Panc1 (cell line): ENCODE measurements around the gene CNIH2. TPM values are rescaled to one million over a fixed set of nuclear protein-coding genes. Genes with fewer than 3 reads are reported as not detected.

Experiments used
- ATAC-seq: fragments of 200-7000 bp; cut with Tn5 transposase; 2 replicates; pipeline ENCODE4 v1.9.1; 2020; ENCODE audit warnings: mild to moderate bottlenecking, moderate library complexity
- BruUV-seq: library from RNA; stranded (reverse); fragments of 400-500 nt; replicated peaks from 2 replicates; lab custom pipeline; 2021; lab: Mats Ljungman, UMichigan
- CTCF ChIA-PET: fragments of 300-600 bp; sonication (Branson Sonifier 250); formaldehyde crosslinking; loops from one replicate; lab custom pipeline; 2022; ENCODE audit warnings: antibody characterized with exemption; lab: Charles Lee
- POLR2A ChIA-PET: fragments of 300-600 bp; sonication (Branson Sonifier 250); formaldehyde crosslinking; loops from one replicate; lab custom pipeline; 2022; ENCODE audit warnings: antibody characterized with exemption; lab: Charles Lee
- DNase-seq: peaks from one replicate; pipeline ENCODE4 v3.0.0-alpha.2; 2010; ENCODE audit warnings: low read depth, low spot score
- H3K27ac ChIP-seq: 2 replicates; pipeline ENCODE4 v1.5.1; 2011; ENCODE audit warnings: mild to moderate bottlenecking, low read length, inconsistent platforms
- H3K27me3 ChIP-seq: fragments of 200-500 bp; sonication (Bioruptor generic); 2 replicates; pipeline ENCODE4 v1.6.0; 2014; ENCODE audit warnings: low read length, inconsistent platforms; ENCODE audit not compliant: control insufficient read depth, insufficient read depth
- H3K36me3 ChIP-seq: fragments of 200-500 bp; sonication (Bioruptor generic); 2 replicates; pipeline ENCODE4 v1.5.1; 2014; ENCODE audit warnings: inconsistent platforms, mild to moderate bottlenecking, low read length, moderate library complexity; ENCODE audit not compliant: control insufficient read depth, insufficient read depth
- H3K4me1 ChIP-seq: 2 replicates; pipeline ENCODE4 v1.5.1; 2011; ENCODE audit warnings: inconsistent platforms, mild to moderate bottlenecking, low read length, moderate library complexity; ENCODE audit not compliant: control insufficient read depth, insufficient read depth
- H3K4me3 ChIP-seq, 2 experiments: 2 replicates each; pipeline ENCODE4 v1.5.1; 2011 to 2012; ENCODE audit warnings: low read depth in 2 of 2, low read length in 2 of 2, mild to moderate bottlenecking in 2 of 2, inconsistent platforms in 1 of 2, moderate library complexity in 1 of 2
- H3K9me3 ChIP-seq: fragments of 200-500 bp; sonication (Bioruptor generic); 2 replicates; pipeline ENCODE4 v1.5.1; 2014; ENCODE audit warnings: low read depth, mild to moderate bottlenecking, inconsistent platforms, low read length, moderate library complexity; ENCODE audit not compliant: control insufficient read depth, insufficient read depth
- POLR2AphosphoS5 ChIP-seq: IDR thresholded peaks from 2 replicates; pipeline ENCODE4 v1.6.1; 2012; ENCODE audit warnings: mild to moderate bottlenecking, low read depth, low read length, moderate library complexity
- SIN3A ChIP-seq: IDR thresholded peaks from 2 replicates; pipeline ENCODE4 v1.6.1; 2012; ENCODE audit warnings: low read depth, mild to moderate bottlenecking, low read length, moderate library complexity, borderline replicate concordance; ENCODE audit not compliant: insufficient read depth
- TCF7L2 ChIP-seq: IDR thresholded peaks from 2 replicates; pipeline ENCODE4 v1.6.1; 2011; ENCODE audit warnings: mild to moderate bottlenecking, low read depth, low read length, inconsistent platforms
- in situ Hi-C: cut with HindIII; loops from 2 replicates; pipeline ENCODE4 v1.10.0; 2016; ENCODE audit warnings: low sequenced_read_pairs, low pct_unique_long_range_greater_than_20kb
- intact Hi-C: fragments of 100-400 bp; cut with micrococcal nuclease; formaldehyde crosslinking; loops from one replicate; pipeline ENCODE4 v1.10.0; 2022; ENCODE audit not compliant: unreplicated experiment
- total RNA-seq: library from RNA; stranded (reverse); gene quantifications from one replicate; pipeline ENCODE4 v1.2.1, GENCODE V29; 2021; ENCODE audit not compliant: unreplicated experiment
- TF ChIP-seq, protein P1 (sequence below): fragments of 450-650 bp; IDR thresholded peaks from 2 replicates; pipeline ENCODE4 v1.5.1; 2017; ENCODE audit warnings: mild to moderate bottlenecking
- TF ChIP-seq, protein P2 (sequence below), 2 experiments: IDR thresholded peaks; 2 replicates each; pipeline ENCODE4 v1.6.1; 2011 to 2012; ENCODE audit warnings: low read depth in 2 of 2, control low read depth in 1 of 2, low read length in 1 of 2, mild to moderate bottlenecking in 1 of 2, moderate library complexity in 1 of 2; ENCODE audit not compliant: insufficient read depth in 1 of 2

CNIH2 gene
- total RNA-seq, 1 experiment from 2014 or later, result 9.3 TPM

DNA sequence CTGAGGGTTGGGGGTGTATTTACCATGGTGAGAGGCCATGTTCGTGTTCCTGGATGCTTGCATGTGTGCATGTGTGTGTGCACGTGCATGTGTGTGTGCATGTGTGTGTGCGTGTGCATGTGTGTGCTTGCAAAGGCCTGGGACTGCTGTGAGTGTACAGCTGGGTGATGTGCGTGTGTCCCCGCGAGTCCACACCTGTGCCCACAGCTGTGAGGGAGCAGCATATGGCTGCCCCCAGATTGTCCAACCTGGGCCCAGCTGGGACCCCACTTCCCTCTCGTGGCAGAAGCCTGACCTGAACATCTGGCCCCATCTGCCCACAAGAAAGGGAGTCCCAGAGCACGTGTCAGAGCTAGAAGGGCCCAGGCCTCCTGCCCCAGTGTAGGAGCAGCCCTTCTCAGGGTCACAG lies 47.3 kb downstream of the CNIH2 start:
- DNase-seq (no peak), ATAC-seq (no peak)
- no peaks in the 10 kb centered on the region for H3K9me3 ChIP-seq
- H3K36me3 ChIP-seq, result no peaks in the 10 kb centered on the region
- H3K4me3 ChIP-seq, result no peak overlapping the region
- intact Hi-C loops (no loop called here), in situ Hi-C loops (no loop called here)
- H3K27me3 ChIP-seq, result no peaks in the 10 kb centered on the region
- POLR2A ChIA-PET, result no interaction called here
- BruUV-seq, result no TSS peak
- CTCF ChIA-PET, result interaction anchor here (0.5 kb wide), 1 partner anchor 40 kb away, joined by 3 read pairs; no protein-coding TSS in a partner anchor
- TF ChIP-seq SIN3A (no peak), TCF7L2 (no peak), POLR2AphosphoS5 (no peak)
- TF ChIP-seq, protein P1, sequence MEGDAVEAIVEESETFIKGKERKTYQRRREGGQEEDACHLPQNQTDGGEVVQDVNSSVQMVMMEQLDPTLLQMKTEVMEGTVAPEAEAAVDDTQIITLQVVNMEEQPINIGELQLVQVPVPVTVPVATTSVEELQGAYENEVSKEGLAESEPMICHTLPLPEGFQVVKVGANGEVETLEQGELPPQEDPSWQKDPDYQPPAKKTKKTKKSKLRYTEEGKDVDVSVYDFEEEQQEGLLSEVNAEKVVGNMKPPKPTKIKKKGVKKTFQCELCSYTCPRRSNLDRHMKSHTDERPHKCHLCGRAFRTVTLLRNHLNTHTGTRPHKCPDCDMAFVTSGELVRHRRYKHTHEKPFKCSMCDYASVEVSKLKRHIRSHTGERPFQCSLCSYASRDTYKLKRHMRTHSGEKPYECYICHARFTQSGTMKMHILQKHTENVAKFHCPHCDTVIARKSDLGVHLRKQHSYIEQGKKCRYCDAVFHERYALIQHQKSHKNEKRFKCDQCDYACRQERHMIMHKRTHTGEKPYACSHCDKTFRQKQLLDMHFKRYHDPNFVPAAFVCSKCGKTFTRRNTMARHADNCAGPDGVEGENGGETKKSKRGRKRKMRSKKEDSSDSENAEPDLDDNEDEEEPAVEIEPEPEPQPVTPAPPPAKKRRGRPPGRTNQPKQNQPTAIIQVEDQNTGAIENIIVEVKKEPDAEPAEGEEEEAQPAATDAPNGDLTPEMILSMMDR, result no peak
- TF ChIP-seq, protein P2, sequence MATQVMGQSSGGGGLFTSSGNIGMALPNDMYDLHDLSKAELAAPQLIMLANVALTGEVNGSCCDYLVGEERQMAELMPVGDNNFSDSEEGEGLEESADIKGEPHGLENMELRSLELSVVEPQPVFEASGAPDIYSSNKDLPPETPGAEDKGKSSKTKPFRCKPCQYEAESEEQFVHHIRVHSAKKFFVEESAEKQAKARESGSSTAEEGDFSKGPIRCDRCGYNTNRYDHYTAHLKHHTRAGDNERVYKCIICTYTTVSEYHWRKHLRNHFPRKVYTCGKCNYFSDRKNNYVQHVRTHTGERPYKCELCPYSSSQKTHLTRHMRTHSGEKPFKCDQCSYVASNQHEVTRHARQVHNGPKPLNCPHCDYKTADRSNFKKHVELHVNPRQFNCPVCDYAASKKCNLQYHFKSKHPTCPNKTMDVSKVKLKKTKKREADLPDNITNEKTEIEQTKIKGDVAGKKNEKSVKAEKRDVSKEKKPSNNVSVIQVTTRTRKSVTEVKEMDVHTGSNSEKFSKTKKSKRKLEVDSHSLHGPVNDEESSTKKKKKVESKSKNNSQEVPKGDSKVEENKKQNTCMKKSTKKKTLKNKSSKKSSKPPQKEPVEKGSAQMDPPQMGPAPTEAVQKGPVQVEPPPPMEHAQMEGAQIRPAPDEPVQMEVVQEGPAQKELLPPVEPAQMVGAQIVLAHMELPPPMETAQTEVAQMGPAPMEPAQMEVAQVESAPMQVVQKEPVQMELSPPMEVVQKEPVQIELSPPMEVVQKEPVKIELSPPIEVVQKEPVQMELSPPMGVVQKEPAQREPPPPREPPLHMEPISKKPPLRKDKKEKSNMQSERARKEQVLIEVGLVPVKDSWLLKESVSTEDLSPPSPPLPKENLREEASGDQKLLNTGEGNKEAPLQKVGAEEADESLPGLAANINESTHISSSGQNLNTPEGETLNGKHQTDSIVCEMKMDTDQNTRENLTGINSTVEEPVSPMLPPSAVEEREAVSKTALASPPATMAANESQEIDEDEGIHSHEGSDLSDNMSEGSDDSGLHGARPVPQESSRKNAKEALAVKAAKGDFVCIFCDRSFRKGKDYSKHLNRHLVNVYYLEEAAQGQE (IDR thresholded peaks at IDR 0.05; ENCODE audit: insufficient read depth in 1 of 2, low read depth in 2 of 2, low read length in 1 of 2), result no peak
- no peak overlapping the region for H3K27ac ChIP-seq
- peaks cover 18% of the 10 kb centered on the region for H3K4me1 ChIP-seq

DNA sequence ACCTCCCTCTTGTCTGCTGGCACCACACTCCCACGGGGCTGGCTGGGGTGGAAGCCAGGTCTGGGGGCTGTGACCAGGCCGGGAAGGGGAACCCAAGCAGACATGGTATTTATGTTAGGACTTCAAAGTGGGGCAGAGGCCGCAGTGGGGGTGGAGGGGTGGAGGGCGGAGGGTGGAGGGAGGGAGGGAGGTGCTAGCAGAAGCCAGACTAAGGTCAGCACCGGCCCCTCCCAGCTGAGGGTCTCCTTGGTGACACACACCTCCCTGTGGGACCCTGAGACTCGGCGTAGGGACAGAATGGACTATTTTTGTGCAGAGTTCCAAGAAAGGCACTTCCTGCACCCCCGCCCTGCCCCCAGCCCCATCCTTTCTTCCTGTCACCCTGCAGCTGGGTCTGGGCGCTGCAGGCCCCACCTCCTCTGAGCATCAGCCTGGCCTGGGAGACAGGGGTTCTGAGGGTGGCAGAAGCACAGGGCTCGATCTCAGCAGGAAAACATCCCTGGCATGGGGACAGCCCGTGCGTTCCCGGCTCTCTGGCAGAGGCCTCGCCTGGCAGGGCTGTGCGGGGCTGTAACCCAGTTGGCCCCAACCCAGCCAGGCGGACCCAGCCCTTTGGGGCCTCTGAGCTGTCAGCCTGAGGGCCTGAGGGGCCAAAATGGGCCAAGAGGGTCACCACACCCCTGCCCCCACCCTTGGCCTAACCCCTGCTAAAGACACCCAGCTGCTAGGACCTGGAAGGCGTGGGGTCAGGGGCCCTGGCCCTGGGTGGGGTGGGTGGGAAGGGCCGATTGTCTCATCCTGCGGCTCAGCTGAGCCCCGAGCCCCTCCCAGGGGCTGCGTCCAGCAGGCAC lies 48.5 kb downstream of the CNIH2 start:
- H3K4me1 ChIP-seq, result peaks cover 18% of the 10 kb centered on the region
- DNase-seq, result no peak
- no peak overlapping the region for H3K4me3 ChIP-seq
- H3K9me3 ChIP-seq, result no peaks in the 10 kb centered on the region
- no TSS peak for BruUV-seq
- ChIA-PET CTCF (interaction anchor here (1.0 to 1.1 kb wide), 2 partner anchors 8 to 15 kb away, joined by 4 to 8 read pairs; no protein-coding TSS in a partner anchor), POLR2A (interaction anchor here (0.6 kb wide), 1 partner anchor 12 kb away, joined by 9 read pairs; no protein-coding TSS in a partner anchor)
- 0 out of 2 replicates have a peak overlapping the region, but pooled peaks have one; percentile 32 for H3K27ac ChIP-seq
- peak; percentile 22 for ATAC-seq
- H3K27me3 ChIP-seq, result no peaks in the 10 kb centered on the region
- intact Hi-C loops (no loop called here), in situ Hi-C loops (no loop called here)
- H3K36me3 ChIP-seq, result no peaks in the 10 kb centered on the region
- TF ChIP-seq, protein P2 (IDR thresholded peaks at IDR 0.05; ENCODE audit: insufficient read depth in 1 of 2, low read depth in 2 of 2, low read length in 1 of 2), result no peak
